Right lobe of liver (tissue), 4 donors: ENCODE data around the gene IGFBP5.

Source experiments
- POLR2A ChIP-seq: fragments of 450-650 bp; IDR thresholded peaks from one replicate; pipeline ENCODE4 v1.6.1; 2017; ENCODE audit warnings: antibody characterized with exemption, mild to moderate bottlenecking
- TF ChIP-seq, protein P1 (sequence below), 4 donors: fragments of 200-600 bp in 3 of 4; fragments of 450-650 bp in 1 of 4; IDR thresholded peaks; one replicate each; pipeline versions ENCODE4 v1.5.1 to v1.8.0; 2016 to 2022; ENCODE audit warnings: antibody characterized with exemption in 4 of 4, mild to moderate bottlenecking in 2 of 4
- donor health status: DM: no; HTN: no; CAD: no.
- donor health status: DM: no; HTN: no; CAD: no.
- donor health status: DM: no; HTN: yes; CAD: no.

DNA sequence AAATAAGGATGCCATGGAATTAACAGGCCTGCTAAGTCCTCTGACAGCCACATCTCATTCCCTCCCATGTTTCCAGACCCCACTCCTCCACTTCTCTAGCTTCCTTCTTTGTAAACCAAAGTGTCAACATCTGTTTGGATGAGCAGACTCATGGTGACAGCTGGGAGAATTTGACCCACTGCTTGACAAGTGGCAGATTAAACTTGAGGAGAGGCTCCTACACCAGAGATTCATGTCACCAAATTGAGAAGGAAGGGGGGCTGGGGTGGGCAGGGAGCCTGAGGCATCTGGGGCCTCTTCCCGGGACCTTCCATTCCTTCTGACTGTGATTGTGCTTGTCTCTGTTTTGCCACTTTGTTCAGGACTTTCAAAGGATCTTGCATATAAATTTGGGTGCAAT is 41.0 kb upstream of the IGFBP5 start:
- TF ChIP-seq, protein P1, sequence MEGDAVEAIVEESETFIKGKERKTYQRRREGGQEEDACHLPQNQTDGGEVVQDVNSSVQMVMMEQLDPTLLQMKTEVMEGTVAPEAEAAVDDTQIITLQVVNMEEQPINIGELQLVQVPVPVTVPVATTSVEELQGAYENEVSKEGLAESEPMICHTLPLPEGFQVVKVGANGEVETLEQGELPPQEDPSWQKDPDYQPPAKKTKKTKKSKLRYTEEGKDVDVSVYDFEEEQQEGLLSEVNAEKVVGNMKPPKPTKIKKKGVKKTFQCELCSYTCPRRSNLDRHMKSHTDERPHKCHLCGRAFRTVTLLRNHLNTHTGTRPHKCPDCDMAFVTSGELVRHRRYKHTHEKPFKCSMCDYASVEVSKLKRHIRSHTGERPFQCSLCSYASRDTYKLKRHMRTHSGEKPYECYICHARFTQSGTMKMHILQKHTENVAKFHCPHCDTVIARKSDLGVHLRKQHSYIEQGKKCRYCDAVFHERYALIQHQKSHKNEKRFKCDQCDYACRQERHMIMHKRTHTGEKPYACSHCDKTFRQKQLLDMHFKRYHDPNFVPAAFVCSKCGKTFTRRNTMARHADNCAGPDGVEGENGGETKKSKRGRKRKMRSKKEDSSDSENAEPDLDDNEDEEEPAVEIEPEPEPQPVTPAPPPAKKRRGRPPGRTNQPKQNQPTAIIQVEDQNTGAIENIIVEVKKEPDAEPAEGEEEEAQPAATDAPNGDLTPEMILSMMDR (IDR thresholded peaks at IDR 0.05), result no peak
- no peak for TF ChIP-seq POLR2A
